ENCODE measurements around the gene SEC61B.

Gene SEC61B

GRCh38 chr9:99176527-99177013, 45.5 kb upstream of the SEC61B start:
- ChIA-PET POLR2A (no interaction called here), CTCF (interaction anchor here (0.7 to 3.9 kb wide), 3 partner anchors 8 to 1422 kb away, joined by 3 to 27 read pairs (median 4); no protein-coding TSS in a partner anchor)

GRCh38 chr9:99177576-99178366, 44.3 kb upstream of the SEC61B start:
- no peaks in the 10 kb centered on the region for H3K36me3 ChIP-seq (ENCODE audit: control insufficient read depth in 2 of 2, insufficient read depth in 1 of 2, low read length in 2 of 2)
- no peak overlapping the region for H3K4me3 ChIP-seq (ENCODE audit: low read depth, low read length)
- ChIA-PET POLR2A (interaction anchor here (1.3 kb wide), 1 partner anchor 44 kb away, joined by 3 read pairs; the partner anchor contains the start of genes ALG2 and SEC61B), CTCF (interaction anchor here (0.6 to 1.1 kb wide), 3 partner anchors 623 to 1421 kb away, joined by 3 to 5 read pairs (median 3); no protein-coding TSS in a partner anchor)
- no peaks in the 10 kb centered on the region for H3K9me3 ChIP-seq (ENCODE audit: control insufficient read depth, insufficient read depth, low read depth, low read length)
- TF ChIP-seq SP7 (tag by site-specific recombination; IDR thresholded peaks at IDR 0.05) (no peak), ZNF366 (tag by site-specific recombination; conservative IDR thresholded peaks at IDR 0.05) (no peak), ZNF404 (tag by site-specific recombination; IDR thresholded peaks at IDR 0.05) (no peak), ZNF776 (tag by site-specific recombination; IDR thresholded peaks at IDR 0.05; ENCODE audit: borderline replicate concordance) (no peak), GLI2 (tag by site-specific recombination; IDR thresholded peaks at IDR 0.05; ENCODE audit: borderline replicate concordance, low read depth) (no peak)
- H3K4me1 ChIP-seq (ENCODE audit: control insufficient read depth, insufficient read depth, low read length): no peaks in the 10 kb centered on the region; the same call in 1 of the 2 replicates
- H3K27ac ChIP-seq (ENCODE audit: extremely low read depth, low read depth, low read length): no peak overlapping the region

More at GRCh38 chr9:99176527-99177013, 45.5 kb upstream of the SEC61B start:
- Histone ChIP-seq H3K9me3 (ENCODE audit: control insufficient read depth, insufficient read depth, low read depth, low read length) (no peaks in the 10 kb centered on the region), H3K36me3 (ENCODE audit: control insufficient read depth in 2 of 2, insufficient read depth in 1 of 2, low read length in 2 of 2) (no peaks in the 10 kb centered on the region), H3K4me1 (ENCODE audit: control insufficient read depth, insufficient read depth, low read length) (no peaks in the 10 kb centered on the region; the same call in 1 of the 2 replicates), H3K27ac (ENCODE audit: extremely low read depth, low read depth, low read length) (no peak overlapping the region), H3K4me3 (ENCODE audit: low read depth, low read length) (no peak overlapping the region)
- TF ChIP-seq ZNF785 (tag by site-specific recombination; IDR thresholded peaks at IDR 0.05): no peak
- TF ChIP-seq ZNF184 (tag by site-specific recombination; IDR thresholded peaks at IDR 0.05): no peak
- TF ChIP-seq ZNF747 (tag by site-specific recombination; IDR thresholded peaks at IDR 0.05): no peak
- TF ChIP-seq, protein P1, sequence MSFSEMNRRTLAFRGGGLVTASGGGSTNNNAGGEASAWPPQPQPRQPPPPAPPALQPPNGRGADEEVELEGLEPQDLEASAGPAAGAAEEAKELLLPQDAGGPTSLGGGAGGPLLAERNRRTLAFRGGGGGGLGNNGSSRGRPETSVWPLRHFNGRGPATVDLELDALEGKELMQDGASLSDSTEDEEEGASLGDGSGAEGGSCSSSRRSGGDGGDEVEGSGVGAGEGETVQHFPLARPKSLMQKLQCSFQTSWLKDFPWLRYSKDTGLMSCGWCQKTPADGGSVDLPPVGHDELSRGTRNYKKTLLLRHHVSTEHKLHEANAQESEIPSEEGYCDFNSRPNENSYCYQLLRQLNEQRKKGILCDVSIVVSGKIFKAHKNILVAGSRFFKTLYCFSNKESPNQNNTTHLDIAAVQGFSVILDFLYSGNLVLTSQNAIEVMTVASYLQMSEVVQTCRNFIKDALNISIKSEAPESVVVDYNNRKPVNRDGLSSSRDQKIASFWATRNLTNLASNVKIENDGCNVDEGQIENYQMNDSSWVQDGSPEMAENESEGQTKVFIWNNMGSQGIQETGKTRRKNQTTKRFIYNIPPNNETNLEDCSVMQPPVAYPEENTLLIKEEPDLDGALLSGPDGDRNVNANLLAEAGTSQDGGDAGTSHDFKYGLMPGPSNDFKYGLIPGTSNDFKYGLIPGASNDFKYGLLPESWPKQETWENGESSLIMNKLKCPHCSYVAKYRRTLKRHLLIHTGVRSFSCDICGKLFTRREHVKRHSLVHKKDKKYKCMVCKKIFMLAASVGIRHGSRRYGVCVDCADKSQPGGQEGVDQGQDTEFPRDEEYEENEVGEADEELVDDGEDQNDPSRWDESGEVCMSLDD (tag by site-specific recombination; IDR thresholded peaks at IDR 0.05): no peak
- TF ChIP-seq ZNF623 (tag by site-specific recombination; IDR thresholded peaks at IDR 0.05): no peak
- TF ChIP-seq ZSCAN30 (tag by site-specific recombination; IDR thresholded peaks at IDR 0.05): no peak
- no peak for TF ChIP-seq GLIS1 (tag by site-specific recombination; IDR thresholded peaks at IDR 0.05)
- no peak for TF ChIP-seq ZNF701 (tag by site-specific recombination; IDR thresholded peaks at IDR 0.05)

DNA sequence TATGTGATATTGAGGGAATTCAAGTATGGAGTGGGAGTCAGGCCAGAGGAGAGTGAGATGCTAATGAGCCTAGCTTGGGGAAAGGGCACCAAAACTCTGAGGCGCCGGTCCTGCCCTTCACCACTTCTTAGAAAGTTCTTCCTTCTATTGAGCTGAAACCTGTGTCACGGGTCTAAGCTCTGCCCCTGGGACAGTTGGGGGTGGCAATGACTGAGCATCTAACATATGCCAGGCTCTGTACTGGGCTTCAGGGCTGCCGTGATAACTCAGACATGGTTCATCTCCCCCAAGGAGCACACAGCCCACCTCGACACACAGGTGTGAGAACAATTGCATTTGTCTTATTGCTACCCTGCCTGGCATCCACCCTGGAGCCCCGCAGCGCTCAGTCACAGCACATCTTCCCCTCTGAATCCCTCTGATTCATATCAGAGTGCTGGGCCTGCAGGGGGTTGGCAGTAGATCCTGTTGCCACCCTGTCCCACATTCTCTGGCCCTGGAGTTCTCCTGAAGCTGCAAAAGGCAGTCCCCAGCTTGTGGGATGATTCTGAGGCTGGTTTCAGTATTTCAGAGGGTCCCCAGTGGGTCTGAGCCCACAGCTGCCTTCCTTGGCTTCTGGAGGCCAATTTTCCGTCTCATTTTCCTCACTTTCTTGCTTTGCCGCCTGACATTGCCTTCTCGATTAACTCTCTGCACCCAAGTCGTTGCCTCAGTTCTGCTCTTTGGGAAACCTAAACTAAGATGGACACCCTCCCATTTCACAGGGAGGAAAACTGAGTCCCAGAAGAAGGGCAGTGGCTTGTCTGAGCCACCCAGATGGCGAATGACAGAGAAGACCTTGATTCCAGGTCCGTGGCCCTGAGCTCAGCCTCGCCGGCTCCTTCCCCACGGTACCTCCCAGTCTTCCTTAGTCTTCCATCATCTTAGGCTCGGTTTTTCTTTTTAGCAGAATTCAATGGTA, 42.9 kb upstream of the SEC61B start:
- Histone ChIP-seq H3K9me3 (ENCODE audit: control insufficient read depth, insufficient read depth, low read depth, low read length) (no peaks in the 10 kb centered on the region), H3K36me3 (ENCODE audit: control insufficient read depth in 2 of 2, insufficient read depth in 1 of 2, low read length in 2 of 2) (no peaks in the 10 kb centered on the region), H3K4me3 (ENCODE audit: low read depth, low read length) (no peak overlapping the region), H3K4me1 (ENCODE audit: control insufficient read depth, insufficient read depth, low read length) (no peaks in the 10 kb centered on the region; the same call in 1 of the 2 replicates), H3K27ac (ENCODE audit: extremely low read depth, low read depth, low read length) (no peak overlapping the region)
- ChIA-PET POLR2A (no interaction called here), CTCF (interaction anchor here (0.6 to 1.2 kb wide), 3 partner anchors 12 to 622 kb away, joined by 3 read pairs; no protein-coding TSS in a partner anchor)
- TF ChIP-seq ZNF223 (tag by site-specific recombination; IDR thresholded peaks at IDR 0.05) (no peak), ZBTB7A (tag by site-specific recombination; IDR thresholded peaks at IDR 0.05; ENCODE audit: low read depth) (no peak), ZBTB1 (tag by site-specific recombination; IDR thresholded peaks at IDR 0.05) (no peak), ZFP37 (tag by site-specific recombination; IDR thresholded peaks at IDR 0.05) (no peak), PRDM2 (tag by site-specific recombination; IDR thresholded peaks at IDR 0.05; ENCODE audit: borderline replicate concordance) (no peak)
